Osteocyte (in vitro differentiated cells): Measurements from ENCODE around the gene SLF2. TPM values are rescaled to one million over a fixed set of nuclear protein-coding genes. Genes with fewer than 3 reads are reported as not detected.
A peak's percentile ranks its signal among the peaks of the same experiment; 100 is the strongest.

Source experiments
- DNase-seq: peaks from one replicate; pipeline ENCODE4 v3.0.0; 2021; ENCODE audit warnings: mixed read lengths; ENCODE audit not compliant: unreplicated experiment; ENCODE audit errors: extremely low spot score
- H3K27ac Mint-ChIP-seq: one replicate; pipeline ENCODE4 v1.8.0; 2021; ENCODE audit warnings: mild to moderate bottlenecking, mixed read lengths; ENCODE audit not compliant: unreplicated experiment
- H3K27me3 Mint-ChIP-seq: one replicate; pipeline ENCODE4 v1.8.0; 2021; ENCODE audit warnings: mixed read lengths; ENCODE audit not compliant: unreplicated experiment
- H3K36me3 Mint-ChIP-seq: one replicate; pipeline ENCODE4 v1.8.0; 2021; ENCODE audit warnings: mixed read lengths; ENCODE audit not compliant: unreplicated experiment
- H3K4me1 Mint-ChIP-seq: one replicate; pipeline ENCODE4 v1.8.0; 2021; ENCODE audit warnings: mixed read lengths; ENCODE audit not compliant: unreplicated experiment
- H3K4me3 Mint-ChIP-seq: one replicate; pipeline ENCODE4 v1.8.0; 2021; ENCODE audit warnings: mild to moderate bottlenecking, moderate library complexity, mixed read lengths; ENCODE audit not compliant: unreplicated experiment
- H3K9me3 Mint-ChIP-seq: one replicate; pipeline ENCODE4 v1.8.0; 2021; ENCODE audit warnings: mixed read lengths; ENCODE audit not compliant: unreplicated experiment
- CTCF ChIP-seq: fragments of 200-600 bp; sonication (generic); IDR thresholded peaks from 2 replicates; pipeline ENCODE4 v1.5.0; 2021; ENCODE audit warnings: antibody characterized with exemption, mild to moderate bottlenecking, moderate library complexity
- total RNA-seq: library from RNA; stranded (reverse); gene quantifications from 2 replicates; pipeline ENCODE4 v1.2.1, GENCODE V29; 2021

Gene SLF2
- total RNA-seq, 1 donor from 2014 or later = 28.3 TPM

GRCh38 chr10:100934084-100934659 is 21.4 kb downstream of the SLF2 start:
- no peak overlapping the region for H3K4me3 Mint-ChIP-seq
- peaks cover 47% of the 10 kb centered on the region for H3K36me3 Mint-ChIP-seq
- no peak overlapping the region for H3K27ac Mint-ChIP-seq
- H3K9me3 Mint-ChIP-seq = no peaks in the 10 kb centered on the region
- peak; percentile 53 for TF ChIP-seq CTCF
- no peak for DNase-seq
- H3K4me1 Mint-ChIP-seq = peaks cover 3% of the 10 kb centered on the region
- no peaks in the 10 kb centered on the region for H3K27me3 Mint-ChIP-seq

DNA sequence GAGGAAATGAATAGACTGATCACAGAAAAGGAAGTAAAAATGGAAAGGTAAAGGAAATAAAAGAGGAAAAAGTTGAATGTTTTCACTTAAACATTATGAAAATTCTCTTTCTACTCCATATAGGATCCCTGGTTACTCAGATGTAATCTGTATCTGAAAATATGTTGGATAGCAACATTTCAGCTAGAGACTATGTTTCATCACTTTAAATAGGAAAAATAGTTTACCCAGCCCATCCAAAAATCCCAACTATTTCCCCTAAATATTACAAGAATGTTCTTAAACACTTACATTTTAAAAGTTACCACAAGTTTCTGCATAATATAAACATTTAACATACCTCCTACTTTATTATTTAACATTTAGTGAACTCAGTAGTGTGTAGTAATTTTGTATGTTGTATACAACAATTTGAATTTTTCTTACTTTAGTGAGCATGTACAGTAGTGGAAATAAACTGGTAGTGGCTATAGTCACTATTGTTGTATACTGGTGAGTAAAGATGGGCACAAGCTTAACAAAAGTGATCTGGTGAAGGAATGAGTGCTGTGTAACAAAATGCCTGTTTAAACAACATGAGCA is 27.1 kb downstream of the SLF2 start:
- H3K9me3 Mint-ChIP-seq = no peaks in the 10 kb centered on the region
- peak overlapping the region; percentile 81 for H3K27ac Mint-ChIP-seq
- TF ChIP-seq CTCF = no peak
- no peak overlapping the region for H3K4me3 Mint-ChIP-seq
- DNase-seq = no peak
- peaks cover 11% of the 10 kb centered on the region for H3K4me1 Mint-ChIP-seq
- H3K36me3 Mint-ChIP-seq = peaks cover 41% of the 10 kb centered on the region
- no peaks in the 10 kb centered on the region for H3K27me3 Mint-ChIP-seq

DNA sequence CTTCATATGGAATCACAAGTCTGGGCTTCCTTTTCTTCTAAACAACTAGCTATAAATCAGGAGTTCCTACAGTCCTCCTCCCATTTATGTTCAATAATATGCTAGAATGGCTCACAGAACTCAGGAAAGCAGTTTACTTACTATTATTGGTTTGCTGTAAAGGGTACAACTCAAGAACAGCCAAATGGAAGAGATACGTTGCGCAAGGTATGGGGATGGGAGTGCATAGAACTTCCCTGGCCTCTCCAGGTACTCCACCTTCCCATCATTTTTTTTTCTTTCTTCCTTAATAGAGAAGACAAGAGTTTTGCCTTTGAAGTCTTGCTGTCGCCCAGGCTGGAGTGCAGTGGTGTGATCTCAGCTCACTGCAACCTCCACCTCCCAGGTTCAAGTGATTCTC is 29.5 kb downstream of the SLF2 start:
- no peak for TF ChIP-seq CTCF
- peaks cover 11% of the 10 kb centered on the region for H3K4me1 Mint-ChIP-seq

GRCh38 chr10:100943508-100943907 is 30.7 kb downstream of the SLF2 start:
- Mint-ChIP-seq H3K9me3 (no peaks in the 10 kb centered on the region), H3K27ac (no peak overlapping the region), H3K4me1 (peaks cover 11% of the 10 kb centered on the region), H3K4me3 (no peak overlapping the region), H3K36me3 (peaks cover 52% of the 10 kb centered on the region), H3K27me3 (no peaks in the 10 kb centered on the region)
- DNase-seq = no peak
- TF ChIP-seq CTCF = no peak

More for the DNA sequence above, 29.5 kb downstream of the SLF2 start:
- Mint-ChIP-seq H3K4me3 (no peak overlapping the region), H3K27ac (no peak overlapping the region), H3K36me3 (peaks cover 48% of the 10 kb centered on the region), H3K9me3 (no peaks in the 10 kb centered on the region), H3K27me3 (no peaks in the 10 kb centered on the region)
- no peak for DNase-seq

GRCh38 chr10:100945754-100946153 is 33.0 kb downstream of the SLF2 start:
- no peaks in the 10 kb centered on the region for H3K9me3 Mint-ChIP-seq
- no peaks in the 10 kb centered on the region for H3K4me1 Mint-ChIP-seq
- peaks cover 49% of the 10 kb centered on the region for H3K36me3 Mint-ChIP-seq
- H3K27me3 Mint-ChIP-seq = no peaks in the 10 kb centered on the region
- no peak overlapping the region for H3K4me3 Mint-ChIP-seq
- DNase-seq = no peak
- H3K27ac Mint-ChIP-seq = no peak overlapping the region
- TF ChIP-seq CTCF = no peak
